GM19455 (cell line): ENCODE results near the gene SLC30A1.
A peak's percentile ranks its signal among the peaks of the same experiment; 100 is the strongest.
"Not testable (repeated sequence)": the region's sequence is repeated elsewhere in the genome, so short reads cannot be mapped to it uniquely, and the experiment has no call there.

Source experiments
- ATAC-seq: cut with Tn5 transposase; IDR thresholded peaks from one replicate; pipeline ENCODE4 v1.9.1; 2021; ENCODE audit not compliant: unreplicated experiment

The SLC30A1 gene

DNA sequence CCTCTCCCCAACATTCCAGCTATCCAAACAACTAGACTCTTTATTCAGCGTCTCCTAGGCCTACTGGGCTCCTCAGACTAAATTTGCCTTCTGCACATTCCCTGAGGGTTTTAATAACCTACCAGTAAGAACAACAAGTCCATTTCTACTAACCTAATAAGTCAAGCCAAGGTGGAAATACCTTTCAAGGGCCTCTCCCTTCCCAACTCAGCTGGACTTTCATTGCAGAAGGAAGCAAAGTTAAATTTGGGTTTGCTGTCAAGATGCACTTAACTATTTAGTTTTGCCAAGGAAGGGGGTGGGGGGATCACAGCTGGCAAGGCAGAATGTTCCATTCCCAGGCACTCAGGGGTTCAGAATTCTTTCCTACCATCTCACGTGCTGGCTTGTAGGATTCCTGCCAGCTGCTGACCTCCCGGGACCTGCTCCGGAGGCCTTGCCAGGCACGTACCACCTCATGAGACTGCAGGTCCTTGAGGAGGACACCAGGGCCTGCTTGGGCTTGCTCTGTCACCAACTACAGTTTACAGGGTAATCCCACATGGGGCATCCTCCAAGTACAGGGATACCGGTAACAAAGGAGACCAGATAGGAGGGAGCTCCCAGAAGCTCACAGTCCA, 29.8 kb downstream of the SLC30A1 start:
- ATAC-seq, result no peak

DNA sequence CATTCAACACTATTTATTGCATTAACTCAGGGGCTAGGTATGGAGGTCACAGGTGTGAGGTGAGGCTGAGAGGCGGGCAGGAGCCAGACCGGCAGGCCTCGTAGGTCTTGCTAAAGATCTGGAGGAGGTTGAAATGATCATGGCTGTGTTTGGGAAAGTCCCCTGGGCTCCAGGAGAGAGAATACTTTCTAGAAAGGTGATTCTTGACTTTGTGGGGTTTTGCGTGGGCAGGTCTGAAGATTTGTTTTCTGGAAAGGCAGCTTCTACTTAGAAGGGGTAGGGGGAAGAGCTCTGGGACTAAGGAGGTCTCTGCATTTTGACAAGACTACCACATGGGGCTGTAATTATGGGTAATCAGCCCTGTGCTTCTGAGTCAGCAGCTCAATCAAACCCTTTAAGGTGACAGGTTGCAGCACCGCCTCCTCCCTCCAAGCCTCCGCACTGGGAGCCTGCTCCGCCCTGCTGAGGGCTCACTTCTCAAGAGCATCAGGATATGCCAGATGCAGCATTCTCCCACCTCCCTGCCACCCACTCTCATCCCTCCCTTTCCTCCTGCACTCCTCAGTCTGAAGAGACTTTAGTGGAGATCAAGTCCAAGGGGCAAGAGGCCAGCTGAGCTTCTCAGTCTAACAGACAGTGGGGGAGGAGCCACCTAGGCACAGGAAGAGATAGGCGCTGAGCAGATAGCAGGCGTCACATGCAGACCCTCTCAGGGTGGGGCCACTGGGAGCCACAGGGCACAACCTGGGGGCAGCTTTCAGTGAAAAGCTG, 30.5 kb downstream of the SLC30A1 start:
- ATAC-seq, result no peak

DNA sequence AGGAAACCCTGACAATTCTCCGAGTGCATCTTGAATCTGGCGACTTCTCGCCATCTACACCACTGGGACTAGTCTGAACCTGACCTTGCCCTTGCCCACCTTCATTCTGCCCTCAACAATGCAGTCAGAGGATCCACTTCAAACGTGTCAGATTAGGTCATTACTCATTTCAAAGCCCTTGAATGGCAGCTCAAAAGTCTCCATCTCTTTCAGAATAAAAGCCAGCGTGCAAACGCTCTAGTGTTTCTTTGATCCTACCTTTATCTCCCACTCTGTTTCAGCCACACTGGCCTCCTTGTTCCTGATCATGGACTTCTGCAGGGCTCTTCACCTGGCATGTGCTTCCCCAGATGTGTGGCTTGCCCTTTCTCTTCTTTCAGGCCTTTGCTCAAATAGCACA, 31.3 kb downstream of the SLC30A1 start:
- ATAC-seq, result no peak

DNA sequence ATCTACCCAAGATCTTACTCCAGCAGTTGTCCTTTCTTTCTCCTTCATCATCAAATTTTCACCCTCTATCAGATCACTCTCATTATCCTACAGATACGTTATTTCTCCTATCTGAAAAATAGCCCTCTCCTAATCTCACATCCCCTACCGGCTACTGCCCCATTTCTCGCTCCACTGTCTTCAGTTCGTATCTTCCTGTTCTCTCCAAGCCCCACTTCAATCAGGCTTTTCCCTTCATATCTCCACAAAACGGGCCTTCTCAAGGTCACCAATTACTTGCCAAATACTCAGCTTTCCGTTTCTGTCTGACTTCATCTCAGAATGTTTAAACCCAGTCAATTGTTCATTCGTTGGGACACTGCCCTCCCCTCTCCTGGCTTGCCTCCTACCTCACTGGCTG, 32.4 kb downstream of the SLC30A1 start:
- ATAC-seq, result no peak

DNA sequence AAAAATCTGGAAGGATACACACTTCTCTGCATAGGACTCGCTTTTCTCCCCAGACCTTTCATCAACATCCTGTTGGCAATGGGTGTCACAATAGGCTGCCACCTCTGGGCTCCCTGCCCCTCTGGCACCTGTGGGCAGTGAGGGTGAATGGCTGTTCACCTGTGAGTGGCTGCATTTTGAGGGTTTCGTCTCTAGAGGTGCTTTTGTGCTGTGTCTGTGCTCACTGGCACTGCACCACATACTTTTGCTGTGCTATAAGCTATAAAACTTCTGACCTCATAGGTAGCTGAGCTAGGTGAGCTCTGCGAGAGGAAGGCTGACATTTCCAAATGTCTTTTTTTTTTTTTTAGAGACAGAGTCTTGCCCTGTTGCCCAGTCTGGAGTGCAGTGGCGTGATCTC, 35.9 kb downstream of the SLC30A1 start:
- no peak for ATAC-seq

DNA sequence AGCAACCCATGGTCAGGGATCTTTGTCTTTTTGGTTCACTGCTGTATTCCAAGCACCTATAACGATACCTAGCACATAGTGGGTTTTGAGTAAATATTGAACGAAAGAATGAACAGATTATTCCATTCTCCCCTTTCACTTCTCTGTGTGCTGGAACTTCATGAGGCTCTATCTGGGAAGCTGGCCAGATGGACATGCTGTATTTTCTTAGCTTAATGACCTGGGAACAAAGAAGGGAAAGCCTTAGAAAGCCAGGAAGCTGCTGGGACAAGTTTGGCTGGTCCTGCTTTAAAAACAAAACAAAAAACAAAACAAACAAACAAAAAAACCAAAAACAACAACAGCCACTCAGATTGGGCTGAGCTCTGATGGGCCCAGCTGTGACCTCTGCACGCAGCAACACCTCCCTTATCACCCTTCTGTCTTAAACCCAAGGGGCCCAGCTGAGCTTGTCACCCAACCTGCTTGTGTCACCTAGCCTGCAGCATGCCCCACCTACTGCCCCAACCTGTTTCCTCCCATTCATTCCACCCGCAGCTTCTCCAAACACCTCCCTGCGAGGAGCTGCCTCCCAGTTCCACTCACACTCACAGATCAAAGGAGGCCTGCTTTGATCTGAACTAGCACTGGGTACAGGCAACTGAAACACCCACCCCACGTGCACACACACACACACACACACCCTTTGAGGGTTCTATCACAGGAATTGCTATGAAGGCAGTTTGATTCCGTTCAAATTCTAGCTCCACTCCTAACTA, 37.1 kb downstream of the SLC30A1 start:
- no peak for ATAC-seq

DNA sequence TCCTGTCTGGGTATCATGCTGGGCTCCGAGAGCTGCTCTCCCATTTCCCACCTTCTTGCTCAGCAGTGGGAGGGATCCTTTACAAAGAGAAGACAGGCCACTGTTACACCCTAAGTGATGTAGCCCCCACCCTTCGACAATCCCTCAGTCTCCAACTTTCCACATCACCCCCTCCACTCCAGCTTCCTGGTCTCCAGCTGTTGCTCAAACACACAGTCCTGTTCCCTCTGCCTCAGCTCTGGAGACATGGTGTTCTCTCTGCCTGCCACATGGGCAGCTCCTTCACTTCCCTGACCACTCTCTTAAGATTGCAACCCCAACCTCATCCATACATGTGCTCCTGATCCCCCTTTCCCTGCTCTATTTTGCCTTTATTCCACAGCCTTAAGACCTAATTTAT, 37.7 kb downstream of the SLC30A1 start:
- no peak for ATAC-seq

DNA sequence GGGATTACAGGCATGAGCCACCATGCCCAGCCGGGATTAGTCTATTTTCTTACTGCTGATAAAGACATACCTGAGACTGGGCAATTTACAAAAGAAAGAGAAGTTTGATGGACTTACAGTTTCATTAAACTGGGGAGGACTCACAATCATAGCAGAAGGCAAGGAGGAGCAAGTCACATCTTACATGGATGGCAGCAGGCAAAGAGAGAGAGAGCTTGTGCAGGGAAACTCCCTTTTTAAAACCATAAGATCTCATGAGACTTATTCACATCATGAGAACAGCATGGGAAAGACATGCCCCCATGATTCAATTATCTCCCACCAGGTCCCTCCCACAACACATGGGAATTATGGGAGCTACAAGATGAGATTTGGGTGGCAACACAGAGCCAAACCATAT, 38.1 kb downstream of the SLC30A1 start:
- ATAC-seq, result not testable (repeated sequence)

DNA sequence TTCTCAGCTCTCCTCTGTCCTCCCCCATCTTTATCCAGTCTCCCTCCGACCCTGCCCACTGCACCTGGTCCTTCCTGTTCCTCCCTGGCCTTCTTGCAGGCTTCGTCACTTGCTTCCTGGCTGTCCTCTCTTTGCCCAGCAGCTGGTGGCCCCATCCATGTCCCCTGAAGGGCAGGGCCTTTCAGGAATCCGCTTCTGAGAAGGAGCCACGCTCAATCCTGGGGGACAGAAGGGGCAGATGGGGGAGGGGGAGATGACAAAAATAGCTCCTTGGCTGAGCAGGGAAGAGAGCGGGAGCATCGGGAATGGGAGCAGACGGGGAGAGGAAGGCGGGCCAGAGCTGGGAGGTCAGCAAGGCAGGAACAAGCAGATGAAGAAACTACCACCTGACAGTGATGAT, 40.7 kb downstream of the SLC30A1 start:
- no peak for ATAC-seq

DNA sequence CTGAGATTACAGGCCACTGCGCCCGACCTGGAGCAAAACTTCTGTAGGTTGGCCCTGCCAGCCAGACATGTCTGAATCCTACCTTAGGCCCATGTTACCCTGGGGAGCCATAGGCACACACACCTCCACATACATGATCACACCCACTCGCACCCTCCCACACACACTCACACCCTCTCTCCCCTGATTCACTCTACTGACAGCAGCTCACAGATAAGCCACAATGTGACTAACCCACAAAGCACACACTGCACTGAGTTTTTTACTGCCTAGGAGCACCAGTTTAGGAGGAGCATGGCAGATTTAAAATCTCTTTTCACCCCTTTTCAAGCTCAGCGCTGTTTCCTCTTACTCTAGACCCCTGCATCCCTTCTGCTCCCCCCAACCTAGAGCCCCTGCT, 41.7 kb downstream of the SLC30A1 start:
- ATAC-seq, result no peak

DNA sequence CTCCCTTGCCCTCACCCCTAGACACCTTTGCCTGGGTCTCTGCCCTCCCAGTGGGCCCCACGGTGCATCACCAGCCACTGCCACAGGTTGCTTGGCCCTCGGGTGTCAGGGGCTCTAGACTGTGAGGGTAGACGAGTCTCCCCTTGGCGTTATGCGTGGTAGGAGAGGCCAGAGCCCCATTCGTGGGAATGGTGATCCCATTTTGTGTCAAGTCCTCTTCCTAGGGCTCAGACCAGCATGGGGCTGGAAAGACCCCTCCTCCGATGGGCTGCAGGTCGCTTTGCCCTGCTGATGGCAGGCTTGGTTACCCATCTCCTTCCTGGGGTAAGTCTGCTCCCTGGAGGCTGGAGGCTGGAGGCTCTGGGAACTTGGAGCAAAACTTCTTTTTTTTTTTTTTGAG, 42.4 kb downstream of the SLC30A1 start:
- ATAC-seq, result no peak

DNA sequence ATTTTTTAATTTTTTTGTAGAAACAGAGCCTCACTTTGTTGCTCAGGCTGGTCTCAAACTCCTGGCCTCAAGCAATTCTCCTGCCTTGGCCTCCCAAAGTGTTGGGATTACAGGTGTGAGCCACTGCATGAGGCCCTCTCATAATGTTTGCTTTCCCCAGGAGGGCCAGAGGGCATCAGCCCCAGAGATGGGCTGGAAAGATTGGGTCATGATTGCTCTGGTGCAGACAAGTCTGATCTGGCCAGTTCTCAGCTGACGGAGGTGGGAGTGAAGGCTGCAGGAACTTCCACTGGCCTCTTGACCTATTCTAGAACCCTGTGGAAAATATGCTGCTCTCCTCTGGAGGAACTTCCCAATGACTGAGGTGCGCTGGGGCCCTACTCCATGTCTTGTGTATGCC, 43.6 kb downstream of the SLC30A1 start:
- no peak for ATAC-seq

DNA sequence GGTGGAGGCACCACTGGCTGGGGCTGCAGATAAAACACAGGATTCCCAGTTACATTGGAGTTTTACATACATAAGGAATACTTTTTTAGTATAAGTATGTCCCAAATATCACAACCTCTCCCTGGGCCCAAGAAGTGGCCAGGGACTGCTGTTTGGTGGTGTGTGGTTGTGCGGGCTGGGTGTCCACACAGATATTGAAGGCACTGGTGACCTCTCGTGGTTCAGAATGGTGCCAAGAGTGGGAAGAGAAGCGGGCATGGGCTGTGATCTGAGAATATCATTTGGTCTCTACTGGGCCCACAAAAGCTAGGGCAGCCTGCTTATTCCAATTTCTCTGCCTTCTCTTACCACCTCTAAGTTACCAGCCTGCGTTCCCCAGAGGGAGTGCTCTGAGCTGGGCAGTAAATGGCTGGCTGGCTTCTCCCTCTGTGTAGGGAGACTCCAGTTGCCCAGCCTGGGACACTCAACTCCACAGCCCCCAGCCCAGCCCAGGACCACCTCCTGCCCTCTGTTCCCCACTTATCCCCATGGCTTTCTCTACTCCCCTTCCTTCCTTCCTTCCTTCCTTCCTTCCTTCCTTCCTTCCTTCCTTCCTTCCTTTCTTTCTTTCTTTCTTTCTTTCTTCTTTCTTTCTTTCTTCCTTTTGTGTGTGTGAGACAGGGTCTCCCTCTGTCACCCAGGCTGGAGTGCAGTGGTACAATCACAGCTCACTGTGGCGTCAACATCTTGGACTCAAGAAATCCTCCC, 44.2 kb downstream of the SLC30A1 start:
- no peak for ATAC-seq

DNA sequence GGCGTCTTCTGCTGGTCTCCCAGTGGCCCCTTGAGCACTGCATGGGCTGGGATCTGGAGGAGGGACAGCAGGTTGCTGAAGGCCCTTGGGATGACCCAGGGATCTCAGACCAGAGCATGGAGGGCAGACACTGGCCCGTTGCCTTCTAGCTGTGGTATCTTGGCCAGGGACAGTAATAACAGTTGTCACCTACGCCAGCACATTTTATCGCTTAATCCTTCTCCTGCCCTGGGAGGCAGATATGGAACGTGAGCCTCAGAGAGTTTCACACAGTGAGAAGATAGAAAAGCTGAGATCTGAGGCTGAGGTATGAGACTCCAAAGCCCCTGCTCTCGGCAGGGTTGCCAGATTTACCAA, 46.9 kb downstream of the SLC30A1 start:
- no peak for ATAC-seq

DNA sequence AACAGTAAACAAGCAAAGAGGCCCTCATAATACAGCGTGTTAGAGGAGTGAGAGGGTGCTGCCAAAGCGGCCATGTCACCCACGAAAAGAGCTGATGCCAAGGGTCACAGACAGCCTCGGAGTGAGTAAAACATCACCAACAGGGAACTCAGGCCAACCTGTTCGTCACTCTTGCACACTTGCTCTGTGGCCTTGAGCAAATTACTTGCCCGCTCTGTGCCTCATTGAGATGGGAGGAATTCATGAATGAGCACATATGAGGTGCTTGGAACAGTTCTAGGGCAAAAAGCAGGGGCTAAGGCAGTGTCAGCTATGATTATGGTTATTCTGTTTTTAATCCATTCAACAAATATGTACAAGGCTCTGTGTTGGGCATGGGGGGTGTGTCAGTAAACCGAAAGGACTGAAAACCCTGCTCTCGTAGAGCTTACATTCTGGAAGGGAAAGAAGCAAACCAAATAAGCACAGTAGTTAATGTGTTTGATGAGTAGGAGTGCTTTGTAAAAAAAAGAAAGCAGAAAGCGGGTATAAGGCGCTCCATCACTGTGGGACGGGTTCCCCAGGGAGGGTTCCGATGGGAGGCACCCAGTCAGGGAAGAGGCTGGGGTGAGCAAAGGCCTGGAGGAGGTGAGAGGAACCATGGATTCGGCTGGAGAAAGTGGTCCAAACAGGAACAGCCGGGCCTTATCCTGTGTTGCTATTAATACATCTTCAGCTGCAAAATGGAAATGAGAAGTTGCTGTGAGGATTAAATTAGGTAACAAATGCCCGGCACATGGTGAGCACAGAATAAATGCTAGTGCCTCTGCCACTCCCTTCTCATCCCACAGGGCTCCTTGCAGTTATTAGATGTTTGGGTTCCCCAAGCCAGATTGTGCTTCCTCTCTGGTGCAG, 47.5 kb downstream of the SLC30A1 start:
- no peak for ATAC-seq

DNA sequence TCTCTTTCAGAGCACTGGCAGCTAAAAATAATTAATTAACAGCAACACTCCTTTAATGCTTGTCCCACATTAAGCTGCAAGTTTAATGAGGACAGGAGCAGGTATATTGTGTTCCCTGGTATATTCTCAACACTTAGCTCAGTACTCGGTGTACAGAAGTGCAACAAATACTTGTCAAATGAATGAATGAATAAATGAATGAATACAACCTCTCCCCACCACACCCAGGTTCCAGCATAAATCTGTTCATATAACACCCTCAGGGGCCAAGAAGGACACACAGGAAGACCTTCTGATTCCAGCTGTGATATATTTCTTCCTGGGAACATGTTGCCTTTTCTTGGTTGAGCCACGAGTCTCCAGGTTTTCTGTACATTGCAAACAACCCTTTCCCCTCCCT, 48.9 kb downstream of the SLC30A1 start:
- no peak for ATAC-seq

DNA sequence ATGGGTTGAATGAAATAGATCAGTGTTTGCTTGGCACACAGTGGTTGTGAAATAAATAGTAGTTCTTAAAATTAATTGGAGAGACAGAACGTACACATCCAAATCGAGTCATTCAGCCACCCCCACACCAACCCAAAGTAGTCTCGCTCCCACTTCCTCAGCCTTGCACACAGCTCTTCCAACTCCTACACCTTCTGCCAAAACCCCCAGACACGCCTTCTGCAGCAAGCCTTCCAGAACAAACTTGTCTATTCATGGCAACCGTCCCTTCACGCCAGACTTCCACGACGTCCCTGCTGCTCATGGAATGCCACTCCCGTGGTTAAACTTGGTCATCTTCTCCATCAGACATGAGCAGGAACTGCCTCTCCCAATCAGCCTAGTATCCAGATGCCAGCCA, 49.5 kb downstream of the SLC30A1 start:
- ATAC-seq, result no peak

DNA sequence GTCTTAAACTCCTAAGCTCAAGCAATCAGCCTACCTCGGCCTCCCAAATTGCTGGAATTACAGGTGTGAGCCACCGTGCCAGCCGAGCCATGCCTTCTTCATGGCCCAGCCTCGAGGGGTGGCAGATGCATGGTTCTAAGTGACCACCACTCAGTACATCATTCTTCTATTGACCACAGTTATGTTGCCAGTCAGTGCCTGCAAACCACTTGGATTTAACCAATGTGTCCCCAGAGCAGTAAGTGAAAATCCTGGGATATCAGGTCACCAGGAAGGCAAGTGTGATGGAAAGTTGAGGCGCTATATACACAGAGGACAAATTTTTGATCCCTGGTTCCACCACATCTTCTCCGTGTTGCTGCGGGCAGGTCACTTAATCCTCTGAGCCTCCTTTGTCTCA, 50.0 kb downstream of the SLC30A1 start:
- ATAC-seq, result no peak

DNA sequence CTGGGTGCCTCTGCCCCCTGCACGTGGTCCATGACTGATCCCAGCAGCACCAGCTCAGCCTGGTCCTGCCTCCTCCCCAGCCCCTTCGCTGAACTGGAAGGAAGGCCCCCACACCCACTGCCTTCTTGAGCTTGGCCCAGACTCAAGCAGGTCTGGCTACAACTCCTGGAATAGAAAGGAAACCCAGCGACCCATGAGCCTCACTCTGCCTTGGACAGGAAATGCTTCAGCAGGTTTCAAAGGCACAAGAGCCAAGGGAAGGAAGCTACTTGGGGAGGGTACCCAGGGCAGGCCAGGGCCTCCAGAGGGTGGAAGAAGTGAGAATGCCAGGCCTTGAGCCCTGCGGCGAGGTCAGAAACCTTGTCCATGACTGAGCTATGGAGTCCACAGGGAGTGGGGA, 51.1 kb downstream of the SLC30A1 start:
- no peak for ATAC-seq

DNA sequence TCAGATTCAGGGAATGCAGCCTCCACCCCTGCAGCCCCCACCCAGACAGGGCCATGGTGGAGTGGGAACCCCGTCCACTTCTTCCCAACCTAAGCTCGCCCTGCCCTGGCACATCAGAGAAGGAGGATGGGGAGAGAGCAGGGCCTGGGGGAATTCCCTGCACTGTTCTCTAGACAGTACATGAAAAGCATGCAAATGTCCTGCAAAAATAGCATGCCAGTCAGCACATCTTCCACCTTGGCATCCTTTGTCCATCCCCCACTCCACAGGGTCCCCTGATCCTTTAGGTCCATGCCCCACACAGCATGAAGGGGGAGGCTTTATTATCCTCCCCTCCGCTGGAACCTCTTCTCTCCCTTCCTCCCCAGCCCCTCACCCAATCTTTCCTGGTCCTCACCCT, 52.0 kb downstream of the SLC30A1 start:
- peak; percentile 67 for ATAC-seq

DNA sequence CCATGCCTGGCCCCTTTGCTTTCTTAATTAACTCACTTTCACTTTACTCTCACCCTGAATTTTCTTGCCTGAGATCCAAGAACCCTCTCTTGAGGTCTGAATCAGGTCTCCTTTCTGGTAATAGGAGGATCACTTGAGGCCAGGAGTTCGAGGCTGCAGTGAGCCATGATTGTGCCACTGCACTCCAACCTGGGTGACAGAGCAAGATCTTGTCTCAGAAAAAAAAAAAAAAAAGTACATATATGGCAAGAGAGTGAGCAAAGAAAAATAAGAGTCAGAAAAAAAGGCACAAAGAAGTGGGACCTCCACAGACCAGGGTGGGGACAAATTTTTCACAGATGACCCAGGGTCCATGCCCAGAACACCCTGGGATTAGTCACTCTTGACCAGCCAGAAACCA, 52.9 kb downstream of the SLC30A1 start:
- ATAC-seq, result no peak
